Left ventricle myocardium inferior (tissue), 1 donor: Measurements from ENCODE around the gene PCDH15. TPM values are rescaled to one million over a fixed set of nuclear protein-coding genes. Genes with fewer than 3 reads are reported as not detected.

Source experiments
- DNase-seq: peaks from one replicate; pipeline ENCODE4 v3.0.0-alpha.2; 2020
- H3K27ac ChIP-seq: fragments of 200-600 bp; replicated peaks from 2 replicates; pipeline ENCODE4 v1.8.0; 2021
- H3K27me3 ChIP-seq: fragments of 200-600 bp; 2 replicates; pipeline ENCODE4 v1.8.0; 2021; ENCODE audit warnings: low read depth
- H3K36me3 ChIP-seq: fragments of 200-600 bp; 2 replicates; pipeline ENCODE4 v1.8.0; 2021
- H3K4me1 ChIP-seq: fragments of 200-600 bp; 2 replicates; pipeline ENCODE4 v1.8.0; 2021
- H3K4me3 ChIP-seq: fragments of 200-600 bp; 2 replicates; pipeline ENCODE4 v1.8.0; 2021; ENCODE audit warnings: mild to moderate bottlenecking, moderate library complexity
- H3K9me3 ChIP-seq: fragments of 200-600 bp; replicated peaks from 2 replicates; pipeline ENCODE4 v1.8.0; 2021
- intact Hi-C: fragments of 100-400 bp; cut with micrococcal nuclease; formaldehyde crosslinking; loops from one replicate; pipeline ENCODE4 v1.11.0; 2022
- total RNA-seq: library from RNA; stranded (reverse); fragmentation: NEBNext Ultra II Directional; extraction: Animal tissue kit (Norgen Biotek cat#: 25700); gene quantifications from one replicate; pipeline ENCODE4 v1.2.1, GENCODE V29; 2021
- TF ChIP-seq, protein P1 (sequence below): fragments of 200-600 bp; IDR thresholded peaks from 2 replicates; pipeline ENCODE4 v1.8.0; 2021; ENCODE audit warnings: antibody characterized with exemption, mild to moderate bottlenecking, borderline replicate concordance
- donor health status: DM: no; HTN: yes; CAD: no; lungs with severe emphysema.

PCDH15 gene
- total RNA-seq, 1 donor from 2014 or later: 0.19 TPM

DNA sequence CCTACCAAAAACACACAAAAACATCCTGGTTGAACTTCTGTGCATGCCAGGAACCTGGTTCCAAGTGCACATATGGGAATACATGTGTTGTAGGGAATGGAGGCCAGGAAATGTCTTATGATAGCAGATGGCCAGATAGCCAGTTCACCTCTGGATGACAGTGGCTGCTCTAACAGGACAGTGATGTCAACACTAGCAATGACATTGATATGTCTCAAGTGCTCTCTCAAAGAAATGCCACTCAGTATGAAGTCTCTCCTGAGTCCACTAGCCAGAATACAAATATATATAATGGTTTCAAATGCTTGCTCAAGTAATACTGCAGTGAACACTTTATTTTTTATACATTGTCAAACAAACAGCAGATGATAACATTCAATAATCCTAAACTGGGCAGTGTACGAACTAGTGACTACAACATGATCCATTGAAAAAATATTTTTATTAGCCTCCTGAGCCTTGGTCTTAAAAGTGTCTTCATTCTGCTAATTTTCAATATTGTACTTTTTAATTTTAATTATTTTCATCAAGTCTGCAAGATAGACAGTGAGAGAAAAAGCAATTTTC, 26.0 kb upstream of the PCDH15 start:
- DNase-seq: no peak
- H3K27me3 ChIP-seq: no peaks in the 10 kb centered on the region
- TF ChIP-seq, protein P1, sequence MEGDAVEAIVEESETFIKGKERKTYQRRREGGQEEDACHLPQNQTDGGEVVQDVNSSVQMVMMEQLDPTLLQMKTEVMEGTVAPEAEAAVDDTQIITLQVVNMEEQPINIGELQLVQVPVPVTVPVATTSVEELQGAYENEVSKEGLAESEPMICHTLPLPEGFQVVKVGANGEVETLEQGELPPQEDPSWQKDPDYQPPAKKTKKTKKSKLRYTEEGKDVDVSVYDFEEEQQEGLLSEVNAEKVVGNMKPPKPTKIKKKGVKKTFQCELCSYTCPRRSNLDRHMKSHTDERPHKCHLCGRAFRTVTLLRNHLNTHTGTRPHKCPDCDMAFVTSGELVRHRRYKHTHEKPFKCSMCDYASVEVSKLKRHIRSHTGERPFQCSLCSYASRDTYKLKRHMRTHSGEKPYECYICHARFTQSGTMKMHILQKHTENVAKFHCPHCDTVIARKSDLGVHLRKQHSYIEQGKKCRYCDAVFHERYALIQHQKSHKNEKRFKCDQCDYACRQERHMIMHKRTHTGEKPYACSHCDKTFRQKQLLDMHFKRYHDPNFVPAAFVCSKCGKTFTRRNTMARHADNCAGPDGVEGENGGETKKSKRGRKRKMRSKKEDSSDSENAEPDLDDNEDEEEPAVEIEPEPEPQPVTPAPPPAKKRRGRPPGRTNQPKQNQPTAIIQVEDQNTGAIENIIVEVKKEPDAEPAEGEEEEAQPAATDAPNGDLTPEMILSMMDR: no peak
- intact Hi-C loops: no loop called here
- no peak overlapping the region for H3K27ac ChIP-seq
- peaks cover 9% of the 10 kb centered on the region for H3K9me3 ChIP-seq
- H3K36me3 ChIP-seq: no peaks in the 10 kb centered on the region
- peaks cover 6% of the 10 kb centered on the region for H3K4me1 ChIP-seq
- no peak overlapping the region for H3K4me3 ChIP-seq

DNA sequence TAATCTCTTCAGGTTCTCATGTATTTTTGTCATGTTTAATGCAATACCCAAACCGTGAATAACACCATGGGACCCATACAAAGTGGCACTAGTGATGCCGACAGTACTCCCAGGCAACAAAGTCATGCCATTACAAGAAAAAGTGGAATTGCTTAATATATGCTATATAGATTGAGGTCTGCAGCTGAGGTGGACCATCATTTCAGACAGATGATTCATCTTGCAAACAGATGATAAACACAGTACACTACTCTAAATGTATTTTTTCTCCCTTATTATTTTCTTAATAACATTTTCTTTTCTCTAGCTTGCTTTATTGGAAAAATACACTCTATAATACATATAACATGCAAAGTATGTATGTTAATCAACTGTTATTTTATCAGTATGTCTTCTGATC, 14.6 kb upstream of the PCDH15 start:
- no peak for DNase-seq
- H3K9me3 ChIP-seq: no peaks in the 10 kb centered on the region
- TF ChIP-seq, protein P1: no peak
- no peak overlapping the region for H3K4me3 ChIP-seq
- no peak overlapping the region for H3K27ac ChIP-seq
- H3K4me1 ChIP-seq: no peaks in the 10 kb centered on the region
- intact Hi-C loops: no loop called here
- H3K27me3 ChIP-seq: no peaks in the 10 kb centered on the region
- no peaks in the 10 kb centered on the region for H3K36me3 ChIP-seq

DNA sequence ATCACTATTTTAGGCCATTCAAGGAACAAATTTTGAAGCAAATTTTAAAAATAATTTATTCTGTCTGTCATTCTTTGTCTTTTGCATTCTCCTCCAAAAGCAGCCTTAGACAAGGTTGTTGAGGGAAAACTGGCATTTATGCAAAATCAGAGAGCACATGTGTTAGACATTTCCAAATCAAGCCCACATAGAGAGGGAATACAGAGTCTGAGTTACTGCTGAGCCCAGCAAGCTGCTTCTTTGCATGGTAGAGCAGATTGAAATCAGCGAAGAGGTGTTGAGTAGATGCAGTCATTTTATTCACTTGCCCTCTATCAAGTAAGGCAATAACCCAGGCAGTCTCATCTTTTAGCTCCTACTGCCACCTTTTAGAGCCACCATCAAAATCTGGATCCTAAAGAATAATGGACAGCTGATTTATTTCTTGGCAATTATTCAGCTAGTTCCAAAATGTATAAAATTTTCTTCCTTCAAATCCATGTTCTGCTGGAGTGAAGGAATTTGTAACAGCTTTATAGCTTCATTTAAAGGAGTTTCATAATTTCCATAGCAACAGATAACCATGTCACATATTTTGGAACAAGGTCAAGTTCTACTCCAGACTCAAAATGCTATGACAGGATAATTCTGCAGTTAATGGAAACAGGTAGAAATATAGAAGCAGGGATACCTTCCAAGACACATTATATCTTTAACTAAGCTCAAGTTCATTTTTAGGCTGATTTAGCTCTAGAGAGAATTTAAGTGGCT, 7.3 kb upstream of the PCDH15 start:
- Histone ChIP-seq H3K4me1 (no peaks in the 10 kb centered on the region), H3K4me3 (no peak overlapping the region), H3K27me3 (no peaks in the 10 kb centered on the region), H3K27ac (no peak overlapping the region), H3K9me3 (no peaks in the 10 kb centered on the region), H3K36me3 (no peaks in the 10 kb centered on the region)
- TF ChIP-seq, protein P1: no peak
- no peak for DNase-seq
- intact Hi-C loops: no loop called here

DNA sequence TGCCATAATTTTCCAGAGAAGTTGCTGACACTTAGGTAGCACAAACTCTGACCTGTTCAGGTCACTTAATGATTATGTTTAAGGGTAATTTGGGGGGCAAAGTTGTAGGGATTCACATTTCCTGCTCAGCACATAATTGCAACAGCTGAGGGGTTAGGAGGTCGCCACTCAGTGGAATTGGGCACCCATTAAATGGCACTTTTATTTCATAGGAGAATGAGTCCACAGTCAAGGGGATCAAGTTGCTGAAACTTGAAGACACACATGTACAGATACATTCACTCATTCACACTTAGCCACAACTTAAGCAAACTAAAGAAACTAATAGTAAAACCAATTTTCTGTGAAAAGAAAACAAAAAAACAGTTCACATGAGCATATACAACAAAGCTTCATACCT, 1.5 kb downstream of the PCDH15 start:
- Histone ChIP-seq H3K4me1 (no peaks in the 10 kb centered on the region), H3K27ac (no peak overlapping the region)

DNA sequence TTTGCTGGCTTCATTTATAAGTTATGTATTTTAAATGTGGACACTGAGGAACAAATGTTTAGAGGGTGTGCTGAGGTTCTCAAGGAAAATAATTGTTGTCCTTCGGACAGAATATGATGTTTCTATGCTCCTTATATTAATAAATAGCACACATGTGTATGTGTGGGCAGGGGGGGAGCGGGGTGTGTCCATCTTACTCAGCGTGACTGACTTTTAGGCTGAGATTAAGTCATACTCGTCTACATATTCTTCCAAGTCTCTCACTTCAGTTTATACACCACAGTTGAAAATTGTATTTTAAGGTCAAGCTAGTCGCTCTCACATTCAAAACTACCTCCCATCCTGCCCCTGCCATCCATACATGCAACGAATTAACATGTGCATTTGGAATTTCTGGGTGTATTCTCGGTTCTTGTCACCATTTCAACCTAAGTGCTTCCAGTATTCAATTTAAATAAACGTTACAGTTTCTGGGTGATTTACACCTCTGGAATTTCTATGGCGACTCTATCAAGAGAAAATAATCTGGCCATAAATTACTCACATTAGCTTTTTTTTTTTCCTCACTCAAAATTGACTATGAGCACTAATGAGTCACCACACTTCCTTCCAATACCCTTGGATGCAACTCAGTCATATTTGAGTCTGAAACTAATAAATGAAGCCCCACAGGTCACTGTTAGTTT, 3.3 kb downstream of the PCDH15 start:
- H3K9me3 ChIP-seq: no peaks in the 10 kb centered on the region
- no peaks in the 10 kb centered on the region for H3K27me3 ChIP-seq
- H3K4me3 ChIP-seq: no peak overlapping the region
- H3K27ac ChIP-seq: no peak overlapping the region
- H3K36me3 ChIP-seq: no peaks in the 10 kb centered on the region
- no peak for DNase-seq
- H3K4me1 ChIP-seq: no peaks in the 10 kb centered on the region
- intact Hi-C loops: no loop called here
- TF ChIP-seq, protein P1: no peak

More for the DNA sequence above, 1.5 kb downstream of the PCDH15 start:
- no peaks in the 10 kb centered on the region for H3K27me3 ChIP-seq
- no peaks in the 10 kb centered on the region for H3K9me3 ChIP-seq
- no peak overlapping the region for H3K4me3 ChIP-seq
- TF ChIP-seq, protein P1: no peak
- no peak for DNase-seq
- no peaks in the 10 kb centered on the region for H3K36me3 ChIP-seq
- intact Hi-C loops: no loop called here
